H1 (cell line): Measurements from ENCODE around the gene MRGPRE. TPM values are rescaled to one million over a fixed set of nuclear protein-coding genes. Genes with fewer than 3 reads are reported as not detected.

Experiments used
- CTCF ChIA-PET: fragments of 300-600 bp; sonication (Branson Sonifier 250); formaldehyde crosslinking; loops from one replicate; lab custom pipeline; 2021; ENCODE audit not compliant: partially characterized antibody; lab: Charles Lee
- POLR2A ChIA-PET: fragments of 300-600 bp; sonication (Branson Sonifier 250); formaldehyde crosslinking; loops from one replicate; lab custom pipeline; 2021; ENCODE audit warnings: inconsistent platforms; ENCODE audit not compliant: partially characterized antibody; lab: Charles Lee
- DNase-seq, 2 experiments: peaks; one replicate each; pipeline versions ENCODE4 v3.0.0 to v3.0.0-alpha.2; 2010 to 2022; ENCODE audit warnings: low spot score in 2 of 2, low read depth in 1 of 2, mixed read lengths in 1 of 2
- FAIRE-seq: peaks from 2 replicates; lab custom pipeline; 2011; peaks lifted over from hg19 to GRCh38; lab: Jason Lieb, UNC
- H2AFZ ChIP-seq: 2 replicates; pipeline ENCODE4 v1.8.1; 2012; ENCODE audit warnings: low read length, inconsistent platforms
- H2AK5ac ChIP-seq: 2 replicates; pipeline ENCODE4 v1.6.1; 2013; ENCODE audit warnings: low read depth, low read length
- H2BK120ac ChIP-seq: replicated peaks from 2 replicates; pipeline ENCODE3; 2013; ENCODE audit warnings: low read depth, low read length, inconsistent platforms
- H2BK12ac ChIP-seq: 2 replicates; pipeline ENCODE4 v1.6.1; 2013; ENCODE audit warnings: low read depth, low read length
- H2BK15ac ChIP-seq: 2 replicates; pipeline ENCODE4 v1.6.1; 2013; ENCODE audit warnings: low read length
- H2BK20ac ChIP-seq: 2 replicates; pipeline ENCODE4 v1.6.1; 2013; ENCODE audit warnings: low read length
- H2BK5ac ChIP-seq: 2 replicates; pipeline ENCODE4 v1.6.1; 2013; ENCODE audit warnings: low read depth, low read length
- H3K14ac ChIP-seq: 2 replicates; pipeline ENCODE4 v1.6.1; 2013; ENCODE audit warnings: inconsistent platforms; ENCODE audit not compliant: insufficient read length
- H3K18ac ChIP-seq: 2 replicates; pipeline ENCODE4 v1.6.1; 2013; ENCODE audit warnings: low read length; ENCODE audit errors: extremely low read depth
- H3K23ac ChIP-seq: 2 replicates; pipeline ENCODE4 v1.6.1; 2013; ENCODE audit warnings: inconsistent platforms; ENCODE audit not compliant: insufficient read length
- H3K23me2 ChIP-seq: 2 replicates; pipeline ENCODE4 v1.6.1; 2013; ENCODE audit warnings: low read depth, low read length
- H3K27ac ChIP-seq: 2 replicates; pipeline ENCODE4 v1.6.1; 2011; ENCODE audit warnings: low read depth, low read length, inconsistent platforms
- H3K27me3 ChIP-seq, 4 experiments: replicated peaks in 1 of 4; 1 replicate in 1 of 4; 2 replicates in 3 of 4; pipeline versions ENCODE4 v1.6.1 to v1.8.1; 2011 to 2013; ENCODE audit warnings: low read length in 3 of 4, mild to moderate bottlenecking in 3 of 4, inconsistent platforms in 2 of 4, mixed read lengths in 2 of 4, moderate library complexity in 1 of 4; ENCODE audit not compliant: control insufficient read depth in 3 of 4, insufficient read depth in 3 of 4; ENCODE audit errors: extremely low read depth in 1 of 4
- H3K36me3 ChIP-seq, 4 experiments: 2 replicates each; pipeline versions ENCODE4 v1.6.1 to v1.8.1; 2011 to 2013; ENCODE audit warnings: mild to moderate bottlenecking in 4 of 4, low read length in 3 of 4, moderate library complexity in 2 of 4, control low read depth in 1 of 4, inconsistent platforms in 1 of 4; ENCODE audit not compliant: insufficient read depth in 4 of 4, control insufficient read depth in 2 of 4
- H3K4ac ChIP-seq: replicated peaks from 2 replicates; pipeline ENCODE3; 2013; ENCODE audit warnings: low read length, low read depth, mixed read lengths, inconsistent platforms; ENCODE audit not compliant: insufficient read length
- H3K4me1 ChIP-seq, 4 experiments: replicated peaks in 1 of 4; 1 replicate in 1 of 4; 2 replicates in 3 of 4; pipeline versions ENCODE4 v1.6.1 to v1.8.1; 2011 to 2013; ENCODE audit warnings: low read length in 3 of 4, inconsistent platforms in 2 of 4, mixed read lengths in 1 of 4; ENCODE audit not compliant: insufficient read depth in 4 of 4, control insufficient read depth in 3 of 4
- H3K4me2 ChIP-seq, 2 experiments: 2 replicates each; pipeline versions ENCODE4 v1.6.1 to v1.8.1; 2011 to 2013; ENCODE audit warnings: low read depth in 2 of 2, low read length in 2 of 2, control low read depth in 1 of 2, inconsistent platforms in 1 of 2, mild to moderate bottlenecking in 1 of 2; ENCODE audit not compliant: insufficient read depth in 1 of 2
- H3K4me3 ChIP-seq, 4 experiments: fragments of 200-600, 300-600 bp in 1 of 4; sonication (generic), shearing (Covaris generic), sonication (Bioruptor Twin) in 1 of 4; 2 replicates each; pipeline versions ENCODE4 v1.5.1 to v1.8.1; 2011 to 2016; ENCODE audit warnings: low read length in 4 of 4, low read depth in 3 of 4, control low read depth in 2 of 4, inconsistent platforms in 2 of 4, mild to moderate bottlenecking in 2 of 4, mixed read lengths in 1 of 4, moderate library complexity in 1 of 4; ENCODE audit not compliant: insufficient read depth in 2 of 4; ENCODE audit errors: extremely low read depth in 1 of 4
- H3K56ac ChIP-seq: replicated peaks from 2 replicates; pipeline ENCODE3; 2013; ENCODE audit warnings: low read depth, mild to moderate bottlenecking, mixed read lengths, low read length, inconsistent platforms; ENCODE audit not compliant: insufficient read length
- H3K79me1 ChIP-seq: 2 replicates; pipeline ENCODE4 v1.6.1; 2013; ENCODE audit warnings: low read depth, low read length, control low read depth
- H3K79me2 ChIP-seq, 2 experiments: 2 replicates each; pipeline versions ENCODE4 v1.6.1 to v1.8.1; 2012 to 2013; ENCODE audit warnings: low read length in 2 of 2, mild to moderate bottlenecking in 2 of 2, inconsistent platforms in 1 of 2; ENCODE audit not compliant: insufficient read depth in 2 of 2, control insufficient read depth in 1 of 2
- H3K9ac ChIP-seq, 4 experiments: replicated peaks in 1 of 4; 1 replicate in 1 of 4; 2 replicates in 3 of 4; pipeline versions ENCODE4 v1.6.1 to v1.8.1; 2011 to 2013; ENCODE audit warnings: low read depth in 3 of 4, low read length in 3 of 4, control low read depth in 2 of 4, mild to moderate bottlenecking in 2 of 4, moderate library complexity in 2 of 4, inconsistent platforms in 1 of 4; ENCODE audit errors: extremely low read depth in 1 of 4
- H3K9me3 ChIP-seq, 2 experiments: 2 replicates each; pipeline versions ENCODE4 v1.6.1 to v1.8.1; 2012 to 2013; ENCODE audit warnings: mild to moderate bottlenecking in 2 of 2, moderate library complexity in 2 of 2, control low read depth in 1 of 2, inconsistent platforms in 1 of 2, low read depth in 1 of 2, low read length in 1 of 2, mixed read lengths in 1 of 2; ENCODE audit not compliant: insufficient read depth in 2 of 2
- H4K20me1 ChIP-seq, 2 experiments: replicated peaks in 1 of 2; 2 replicates each; pipeline versions ENCODE3 to v1.8.1; 2011 to 2013; ENCODE audit warnings: inconsistent platforms in 2 of 2, low read length in 2 of 2, mild to moderate bottlenecking in 1 of 2; ENCODE audit not compliant: insufficient read depth in 2 of 2, control insufficient read depth in 1 of 2
- H4K5ac ChIP-seq: 2 replicates; pipeline ENCODE4 v1.6.1; 2013; ENCODE audit warnings: low read length, low read depth, mixed read lengths, inconsistent platforms; ENCODE audit not compliant: insufficient read length
- H4K8ac ChIP-seq: 2 replicates; pipeline ENCODE4 v1.8.0; 2013; ENCODE audit warnings: mild to moderate bottlenecking, moderate library complexity, low read length, inconsistent platforms; ENCODE audit not compliant: insufficient read depth; ENCODE audit errors: extremely low read depth
- H4K91ac ChIP-seq: replicated peaks from 2 replicates; pipeline ENCODE3; 2013; ENCODE audit warnings: low read length, mixed read lengths, inconsistent platforms; ENCODE audit not compliant: insufficient read length
- CTBP2 ChIP-seq: IDR thresholded peaks from 2 replicates; pipeline ENCODE4 v1.7.0; 2011; ENCODE audit warnings: borderline replicate concordance, mild to moderate bottlenecking, moderate library complexity, mixed read lengths, low read length; ENCODE audit not compliant: insufficient read depth, insufficient read length
- PHF8 ChIP-seq: fragments of 200-600 bp; sonication (generic); conservative IDR thresholded peaks from 2 replicates; pipeline ENCODE4 v1.7.1; 2012; ENCODE audit warnings: low read depth, mild to moderate bottlenecking, inconsistent platforms, low read length, moderate library complexity
- POLR2AphosphoS5 ChIP-seq: IDR thresholded peaks from 2 replicates; pipeline ENCODE4 v1.6.1; 2011; ENCODE audit warnings: low read depth, low read length
- RAD21 ChIP-seq, 2 experiments: IDR thresholded peaks in 1 of 2; conservative IDR thresholded peaks in 1 of 2; 2 replicates each; pipeline ENCODE4 v1.6.1; 2011; ENCODE audit warnings: low read depth in 2 of 2, low read length in 2 of 2, improper control_type of control experiment in 1 of 2, inconsistent platforms in 1 of 2, mild to moderate bottlenecking in 1 of 2, moderate library complexity in 1 of 2
- SUZ12 ChIP-seq: fragments of 200-600 bp; sonication (generic); IDR thresholded peaks from 2 replicates; pipeline ENCODE4 v1.6.1; 2012; ENCODE audit warnings: mild to moderate bottlenecking, inconsistent platforms, low read length, moderate library complexity, mixed read lengths
- WGBS, 2 experiments: shearing (Covaris generic) in 1 of 2; methylation state at CpG; one replicate each; pipeline versions ENCODE4 v1.1.6 to v1.1.7; 2013 to 2015; ENCODE audit warnings: low lambda C conversion rate in 2 of 2, mixed read lengths in 2 of 2, inconsistent platforms in 1 of 2, low coverage in 1 of 2, missing lambda C conversion rate in 1 of 2; ENCODE audit not compliant: insufficient replicate concordance in 2 of 2, insufficient coverage in 1 of 2, insufficient read length in 1 of 2; ENCODE audit errors: extremely low coverage in 1 of 2, missing lambda C conversion rate in 1 of 2; 5-methylcytosine and 5-hydroxymethylcytosine counted together
- polyA plus RNA-seq, 7 experiments: library from polyadenylated mRNA; depleted of rRNA in 3 of 7; stranded (reverse) in 5 of 7; unstranded in 2 of 7; fragments of >200 nt in 5 of 7; fragments of 200-250 nt in 2 of 7; gene quantifications; 1 replicate in 5 of 7; 2 replicates in 1 of 7; 4 replicates in 1 of 7; pipeline versions ENCODE4 v1.2.1 to v1.2.3, GENCODE V29; 2011 to 2013; ENCODE audit warnings: missing spikeins in 2 of 7, mixed read lengths in 2 of 7
- total RNA-seq: library from RNA; stranded (reverse); fragmentation: NEBNext Ultra II Directional; extraction: Animal tissue kit (Norgen Biotek cat#: 25700); gene quantifications from 2 replicates; pipeline ENCODE4 v1.2.1, GENCODE V29; 2021
- TF ChIP-seq, protein P1 (sequence below), 3 experiments: IDR thresholded peaks; 1 replicate in 2 of 3; 2 replicates in 1 of 3; pipeline versions ENCODE4 v1.5.1 to v1.6.1; 2011; ENCODE audit warnings: low read length in 3 of 3, mild to moderate bottlenecking in 3 of 3, inconsistent platforms in 2 of 3, low read depth in 1 of 3, moderate library complexity in 1 of 3; ENCODE audit not compliant: insufficient read depth in 1 of 3; ENCODE audit errors: control extremely low read depth in 1 of 3

Gene MRGPRE
- total and polyA plus RNA-seq, 2 of the 8 experiments (the other 6 are each of a cell fraction or from before 2014, with no cell fraction given), result not detected

DNA sequence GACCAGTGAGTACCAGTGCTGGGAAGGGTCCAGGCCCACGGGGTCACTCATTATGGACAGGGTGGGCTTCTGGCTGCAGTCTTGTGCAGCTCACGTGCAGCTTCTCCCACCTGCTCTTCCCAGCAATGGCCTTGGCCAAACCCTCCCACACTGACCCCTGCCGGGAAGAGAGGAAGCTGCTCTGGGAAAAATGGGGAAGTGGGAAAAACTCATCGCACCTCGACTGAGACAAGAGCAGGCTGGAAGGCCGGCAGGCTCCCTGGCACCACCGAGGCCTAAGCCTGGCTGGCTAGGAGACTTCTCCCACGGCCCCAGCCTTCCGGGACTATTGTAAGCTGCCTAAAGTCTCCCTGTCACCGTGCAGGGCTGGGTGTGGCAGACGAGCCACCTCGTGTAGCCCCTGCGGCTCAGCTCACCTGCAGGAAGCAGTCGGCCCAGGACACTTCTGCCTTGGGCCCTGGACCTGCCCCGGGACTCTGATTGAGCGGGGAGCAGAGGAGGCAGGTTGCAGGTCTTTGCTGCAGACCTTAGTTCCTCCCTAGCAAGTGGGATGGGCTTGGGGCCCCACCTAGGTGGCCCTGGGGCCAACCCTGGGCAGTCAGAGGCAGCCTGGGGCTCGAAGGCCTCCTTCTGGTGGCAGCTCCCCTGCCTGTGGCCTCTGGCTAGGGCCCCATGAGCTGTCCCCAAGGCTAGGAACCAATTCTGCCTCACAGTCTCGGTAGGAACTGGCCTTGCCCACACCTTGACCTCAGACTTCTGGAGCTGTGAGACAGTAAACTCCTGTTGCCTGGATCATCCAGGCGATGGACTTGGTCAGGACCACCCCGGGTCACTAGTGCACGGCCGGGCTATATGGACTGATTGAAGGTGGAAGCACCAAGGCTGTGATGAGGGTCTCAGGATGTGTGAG is 36.7 kb downstream of the MRGPRE start:
- H3K36me3 ChIP-seq, result no peaks in the 10 kb centered on the region
- peak in 1 of 2 experiments; percentile 47 for DNase-seq
- H3K9ac ChIP-seq, result no peak overlapping the region
- H2BK15ac ChIP-seq, result peak overlapping the region; percentile 18; the same call in 1 of the 2 replicates
- no peak overlapping the region for H2AK5ac ChIP-seq
- H2BK120ac ChIP-seq, result no peak overlapping the region
- H4K8ac ChIP-seq, result no peak overlapping the region; the same call in 1 of the 2 replicates
- H3K27me3 ChIP-seq, result no peaks in the 10 kb centered on the region; a peak in 1 of 7 replicates
- H3K79me2 ChIP-seq, result no peaks in the 10 kb centered on the region
- H3K23me2 ChIP-seq, result no peaks in the 10 kb centered on the region
- peaks cover 0 to 9% (median 3%) of the 10 kb centered on the region in 4 experiments; a peak in 4 of 7 replicates for H3K4me1 ChIP-seq
- H2BK12ac ChIP-seq, result peak overlapping the region; percentile 27; the same call in 1 of the 2 replicates
- no peak overlapping the region for H3K4me3 ChIP-seq
- CTCF ChIA-PET, result interaction anchor here (0.6 to 12.0 kb wide), 18 partner anchors 8 to 158 kb away, joined by 3 to 99 read pairs (median 4); no protein-coding TSS in a partner anchor
- peaks cover 3% of the 10 kb centered on the region; the same call in 1 of the 2 replicates for H3K79me1 ChIP-seq
- no peak overlapping the region for H2AFZ ChIP-seq
- POLR2A ChIA-PET, result interaction anchor here (0.9 to 1.5 kb wide), 4 partner anchors 9 to 203 kb away, joined by 3 read pairs; partner anchors contain the start of genes NAP1L4 and OSBPL5
- FAIRE-seq, result no peak
- no peak overlapping the region for H4K5ac ChIP-seq
- no peak overlapping the region for H3K4ac ChIP-seq
- no peak overlapping the region for H3K27ac ChIP-seq
- TF ChIP-seq RAD21 (IDR thresholded peaks at IDR 0.05 in 1 of 2, conservative IDR thresholded peaks at IDR 0.05 in 1 of 2; ENCODE audit: low read depth in 2 of 2, low read length in 2 of 2) (peak; percentile 15 to 47; a peak in 2 of 4 replicates), POLR2AphosphoS5 (no peak), PHF8 (no peak), CTBP2 (no peak), SUZ12 (no peak)
- TF ChIP-seq, protein P1, sequence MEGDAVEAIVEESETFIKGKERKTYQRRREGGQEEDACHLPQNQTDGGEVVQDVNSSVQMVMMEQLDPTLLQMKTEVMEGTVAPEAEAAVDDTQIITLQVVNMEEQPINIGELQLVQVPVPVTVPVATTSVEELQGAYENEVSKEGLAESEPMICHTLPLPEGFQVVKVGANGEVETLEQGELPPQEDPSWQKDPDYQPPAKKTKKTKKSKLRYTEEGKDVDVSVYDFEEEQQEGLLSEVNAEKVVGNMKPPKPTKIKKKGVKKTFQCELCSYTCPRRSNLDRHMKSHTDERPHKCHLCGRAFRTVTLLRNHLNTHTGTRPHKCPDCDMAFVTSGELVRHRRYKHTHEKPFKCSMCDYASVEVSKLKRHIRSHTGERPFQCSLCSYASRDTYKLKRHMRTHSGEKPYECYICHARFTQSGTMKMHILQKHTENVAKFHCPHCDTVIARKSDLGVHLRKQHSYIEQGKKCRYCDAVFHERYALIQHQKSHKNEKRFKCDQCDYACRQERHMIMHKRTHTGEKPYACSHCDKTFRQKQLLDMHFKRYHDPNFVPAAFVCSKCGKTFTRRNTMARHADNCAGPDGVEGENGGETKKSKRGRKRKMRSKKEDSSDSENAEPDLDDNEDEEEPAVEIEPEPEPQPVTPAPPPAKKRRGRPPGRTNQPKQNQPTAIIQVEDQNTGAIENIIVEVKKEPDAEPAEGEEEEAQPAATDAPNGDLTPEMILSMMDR (IDR thresholded peaks at IDR 0.05; ENCODE audit: control extremely low read depth in 1 of 3, insufficient read depth in 1 of 3, low read depth in 1 of 3, low read length in 3 of 3), result peak in 2 of 3 experiments; percentile 24 to 27; a peak in 1 of 4 replicates
- H3K14ac ChIP-seq, result no peak overlapping the region
- no peak overlapping the region for H3K56ac ChIP-seq
- peak overlapping the region; percentile 32; the same call in 1 of the 2 replicates for H3K18ac ChIP-seq
- H2BK20ac ChIP-seq, result no peak overlapping the region; the same call in 1 of the 2 replicates
- no peaks in the 10 kb centered on the region for H3K9me3 ChIP-seq
- no peaks in the 10 kb centered on the region for H4K20me1 ChIP-seq
- no peak overlapping the region for H2BK5ac ChIP-seq
- no peak overlapping the region for H3K23ac ChIP-seq
- 79% methylated on average over 22 of the region's 22 CpGs; no CpG with 5 or more reads in 1 of the 2 experiments for WGBS, 2 experiments
- no peak overlapping the region for H4K91ac ChIP-seq
- H3K4me2 ChIP-seq, result no peak overlapping the region
